NCI-H2171 (cell line): ENCODE measurements around the gene SLC35G6.
"Not testable (repeated sequence)": the region's sequence is repeated elsewhere in the genome, so short reads cannot be mapped to it uniquely, and the experiment has no call there.

Experiments used
- DNase-seq: peaks from one replicate; lab custom pipeline; 2025; lab: John Stamatoyannopoulos, UW

The SLC35G6 gene

DNA sequence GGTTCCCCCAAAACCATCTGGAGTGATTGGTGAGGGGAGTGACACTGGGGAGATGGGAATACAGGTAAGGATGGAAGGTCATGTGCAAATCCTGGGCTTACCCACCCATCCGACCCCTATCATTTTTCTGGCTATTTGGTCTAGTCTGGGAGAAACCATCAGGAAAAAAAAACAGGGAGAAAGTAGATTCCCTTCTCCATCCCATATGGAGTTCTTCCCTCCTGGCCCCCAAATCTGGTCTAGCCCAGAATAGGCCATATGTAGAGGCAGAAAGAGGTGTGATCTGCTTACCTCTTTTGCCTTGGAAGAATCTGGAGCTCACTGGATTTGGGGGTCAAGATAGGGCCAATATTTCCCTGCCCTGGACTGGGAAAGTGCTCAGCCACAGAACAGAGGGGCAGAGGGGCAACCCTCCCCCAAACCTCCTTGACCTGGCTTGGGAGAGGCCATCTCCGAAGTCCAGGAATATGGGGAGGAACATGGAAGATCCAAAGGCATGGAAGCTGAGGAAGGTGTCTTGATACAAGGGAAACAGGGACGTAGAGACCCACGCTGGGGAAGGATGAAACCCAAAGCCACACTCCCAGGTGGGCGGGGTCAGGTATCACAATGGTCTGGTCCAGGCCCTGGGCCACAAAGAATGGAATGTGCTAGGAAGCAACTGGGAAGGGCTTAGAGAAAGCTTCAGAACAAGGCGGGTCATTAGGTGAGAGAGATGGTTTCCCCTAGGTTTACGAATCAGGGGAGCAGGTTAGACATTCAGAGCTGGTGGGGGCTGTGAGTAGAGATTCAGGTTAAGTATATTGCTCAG is 20.2 kb upstream of the SLC35G6 start:
- no peak for DNase-seq

DNA sequence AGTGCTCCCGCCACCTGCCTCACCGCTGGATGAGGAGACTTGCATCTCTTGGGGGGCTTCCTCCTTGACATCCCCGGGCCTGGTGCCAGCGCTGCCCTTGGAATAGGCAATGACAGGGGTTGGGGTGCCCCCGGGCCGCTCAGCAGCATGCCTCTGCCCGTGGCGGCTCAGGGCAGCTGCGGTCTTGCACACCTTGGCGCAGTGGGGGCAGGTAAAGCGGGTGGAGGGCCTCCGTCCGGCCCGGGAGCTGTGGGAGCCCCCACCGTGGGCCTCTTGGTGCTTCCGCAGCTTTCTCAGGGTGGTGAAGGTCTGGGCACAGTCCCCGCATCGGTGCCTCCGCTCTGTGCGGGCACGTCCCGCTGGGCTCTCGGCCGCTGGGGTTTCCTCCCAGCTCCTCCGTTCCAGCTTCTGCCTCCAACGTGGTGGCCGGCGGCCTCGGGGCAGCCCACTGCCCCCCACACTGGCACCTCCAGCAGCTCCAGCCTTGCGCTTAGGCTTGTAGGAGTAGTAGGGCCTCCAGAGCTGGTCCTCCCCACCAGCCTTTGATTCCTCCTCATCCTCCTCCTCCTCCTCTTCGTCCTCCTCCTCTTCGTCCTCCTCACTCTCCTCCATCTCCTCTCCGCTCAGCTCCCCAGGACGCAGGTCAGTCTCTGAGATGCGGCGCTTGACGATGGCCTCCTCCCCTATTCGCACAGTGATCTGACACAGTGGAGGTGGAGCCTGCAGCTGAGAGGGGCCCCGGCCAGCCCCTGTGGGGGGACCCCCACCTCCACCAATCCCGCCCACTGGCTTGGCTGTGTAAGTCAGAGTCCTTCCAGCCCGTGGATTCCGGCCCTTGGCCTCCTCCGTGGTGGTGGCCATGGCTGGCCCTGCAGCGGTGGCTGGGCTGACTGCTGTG is 18.5 kb upstream of the SLC35G6 start:
- no peak for DNase-seq

DNA sequence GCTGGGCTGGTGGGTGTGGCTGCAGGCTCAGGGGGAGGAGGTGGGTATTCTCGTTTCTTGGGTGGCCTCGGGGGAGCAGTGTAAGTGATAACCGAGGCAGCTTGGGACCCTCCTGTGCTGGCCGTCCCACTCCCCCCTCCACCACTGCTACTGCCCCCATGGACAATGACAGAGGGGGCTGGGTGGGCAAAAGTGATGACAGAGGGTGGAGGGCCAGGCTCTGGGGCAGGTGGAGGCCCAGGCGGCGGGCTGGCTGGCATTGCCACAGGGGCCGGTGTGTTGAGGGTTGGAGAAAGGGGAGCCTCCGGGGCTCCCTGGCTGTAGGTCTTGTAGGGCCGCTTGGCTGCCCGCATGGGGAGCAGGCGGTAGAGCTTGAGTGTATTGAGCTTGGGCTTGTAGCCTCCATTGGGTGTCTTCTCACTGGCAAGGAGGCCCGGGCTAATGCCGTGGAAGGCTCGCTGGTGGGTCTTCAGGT is 17.8 kb upstream of the SLC35G6 start:
- no peak for DNase-seq

GRCh38 chr17:7464081-7464480 is 17.2 kb upstream of the SLC35G6 start:
- DNase-seq: no peak

DNA sequence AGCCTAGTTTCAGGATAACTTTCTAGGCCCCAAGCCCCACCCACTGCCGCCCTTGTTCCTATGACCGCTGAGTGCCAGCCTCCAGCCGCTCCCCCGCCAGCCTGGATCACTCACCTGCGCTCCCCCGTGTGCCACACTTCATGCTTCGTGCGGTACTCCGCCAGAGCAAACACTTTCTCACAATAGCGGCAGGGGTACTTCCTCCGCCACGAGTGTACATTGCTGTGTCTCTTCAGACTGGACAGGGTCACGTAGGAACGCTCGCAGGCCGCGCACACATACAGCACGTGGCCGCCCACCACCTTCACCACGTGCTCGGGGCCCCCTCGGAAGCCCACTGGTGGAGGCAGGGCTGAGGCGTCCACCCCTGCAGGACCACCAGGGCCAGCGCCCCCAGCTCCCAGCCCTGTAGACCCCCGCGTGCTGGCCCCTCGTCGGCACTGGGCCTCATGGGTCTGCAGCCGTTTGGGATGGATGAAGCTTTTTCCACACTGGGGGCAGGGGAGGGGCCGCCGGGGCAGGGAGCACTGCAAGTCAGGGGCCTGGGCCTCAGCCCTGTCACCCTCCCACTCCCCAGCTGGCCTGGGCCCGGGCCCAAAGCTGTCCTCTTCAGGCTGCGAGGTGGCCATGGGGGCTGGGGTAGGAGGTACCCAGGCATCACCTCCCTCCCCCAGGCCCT is 15.5 kb upstream of the SLC35G6 start:
- DNase-seq: no peak

- no peak for DNase-seq
Measured at GRCh38 chr17:7466318-7466638, 15.0 kb upstream of the SLC35G6 start.

GRCh38 chr17:7466639-7467341 is 14.5 kb upstream of the SLC35G6 start:
- DNase-seq: no peak

GRCh38 chr17:7467498-7467897 is 13.7 kb upstream of the SLC35G6 start:
- DNase-seq: no peak

DNA sequence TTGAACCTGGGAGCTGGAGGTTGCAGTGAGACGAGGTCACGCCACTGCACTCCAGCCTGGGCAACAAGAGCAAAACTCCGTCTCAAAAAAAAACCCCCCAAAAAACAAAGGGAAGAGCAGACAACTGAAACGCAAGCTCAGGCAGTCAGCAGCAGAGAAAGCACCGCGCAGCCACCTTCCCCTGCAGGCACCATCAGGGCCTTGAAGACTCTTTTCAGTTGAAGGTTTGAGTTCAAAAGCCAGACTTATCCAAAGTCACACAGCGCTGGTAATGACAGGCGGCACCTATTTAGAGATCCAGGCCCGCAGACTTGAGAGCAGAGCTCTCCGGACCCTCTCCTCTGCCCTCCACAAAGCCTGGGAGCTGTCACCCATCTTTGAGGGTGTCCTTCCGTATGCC is 13.0 kb upstream of the SLC35G6 start:
- no peak for DNase-seq

GRCh38 chr17:7468804-7469389 is 12.3 kb upstream of the SLC35G6 start:
- DNase-seq: no peak

- DNase-seq: not testable (repeated sequence)
Measured at GRCh38 chr17:7469843-7470242, 11.4 kb upstream of the SLC35G6 start.

DNA sequence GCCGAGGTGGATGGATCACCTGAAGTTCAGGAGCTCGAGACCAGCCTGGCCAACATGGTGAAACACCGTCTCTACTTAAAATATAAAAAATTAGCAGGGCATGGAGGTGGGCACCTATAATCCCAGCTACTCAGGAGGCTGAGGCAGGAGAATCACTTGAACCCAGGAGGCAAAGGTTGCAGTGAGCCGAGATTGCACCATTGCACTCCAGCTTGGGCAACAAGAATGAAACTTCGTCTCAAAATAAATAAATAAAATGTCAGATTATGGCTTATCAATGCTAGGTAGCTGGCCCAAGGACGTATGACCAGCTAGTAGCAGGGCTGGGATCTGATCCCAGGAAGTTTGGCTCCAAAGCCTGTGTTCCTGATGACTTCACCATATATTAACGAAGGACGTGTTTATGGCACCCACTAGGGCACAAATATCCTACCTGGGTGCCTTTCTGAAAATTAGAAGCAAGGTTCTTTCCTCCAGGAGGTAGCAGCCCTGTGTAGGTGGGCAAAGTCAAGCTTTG is 10.7 kb upstream of the SLC35G6 start:
- DNase-seq: not testable (repeated sequence)

GRCh38 chr17:7471729-7472128 is 9.5 kb upstream of the SLC35G6 start:
- DNase-seq: no peak

DNA sequence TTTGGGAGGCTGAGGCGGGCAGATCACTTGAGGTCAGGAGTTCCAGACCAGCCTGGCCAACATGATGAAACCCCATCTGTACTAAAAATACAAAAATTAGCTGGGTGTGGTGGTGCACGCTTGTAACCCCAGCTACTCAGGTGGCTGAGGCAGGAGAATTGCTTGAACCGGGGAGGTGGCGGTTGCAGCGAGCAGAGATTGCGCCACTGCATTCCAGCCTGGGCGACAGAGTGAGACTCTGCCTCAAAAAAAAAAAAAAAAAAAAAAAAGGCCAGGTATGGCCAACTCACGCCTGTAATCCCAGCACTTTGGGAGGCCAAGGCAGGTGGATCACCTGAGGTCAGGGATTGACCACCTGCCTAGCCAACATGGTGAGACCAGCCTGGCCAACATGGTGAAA is 6.5 kb upstream of the SLC35G6 start:
- not testable (repeated sequence) for DNase-seq

DNA sequence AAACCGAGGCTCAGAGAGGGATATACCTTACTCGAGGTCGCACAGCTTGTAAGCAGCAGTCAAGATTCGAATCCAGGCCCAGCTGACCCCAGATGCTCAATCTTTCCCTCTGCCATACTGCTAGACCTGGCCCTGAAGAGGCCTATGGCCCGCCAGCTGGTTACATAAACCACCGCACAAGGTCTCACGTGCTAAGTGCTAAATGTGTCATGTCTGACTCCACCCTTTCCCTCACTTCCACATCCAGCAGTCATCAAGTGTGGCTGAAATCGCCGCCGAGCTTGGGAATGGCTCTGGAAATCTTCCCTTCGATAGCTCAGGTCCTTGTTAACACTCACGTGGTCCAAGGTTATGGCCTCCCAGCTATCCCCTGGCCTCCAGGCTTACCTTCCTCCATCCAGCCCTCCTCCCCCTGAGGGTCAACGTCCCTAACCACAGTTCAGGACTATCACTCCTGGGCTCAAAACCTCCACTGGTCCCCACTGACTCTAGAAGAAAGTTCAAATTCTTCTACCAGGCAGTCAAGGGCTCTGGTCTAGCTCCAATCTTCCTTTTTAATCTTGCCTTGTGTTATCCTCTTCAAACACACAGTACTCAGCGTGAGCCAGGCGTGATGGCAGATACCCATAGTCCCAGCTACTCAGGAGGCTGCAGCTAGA is 5.4 kb upstream of the SLC35G6 start:
- no peak for DNase-seq

DNA sequence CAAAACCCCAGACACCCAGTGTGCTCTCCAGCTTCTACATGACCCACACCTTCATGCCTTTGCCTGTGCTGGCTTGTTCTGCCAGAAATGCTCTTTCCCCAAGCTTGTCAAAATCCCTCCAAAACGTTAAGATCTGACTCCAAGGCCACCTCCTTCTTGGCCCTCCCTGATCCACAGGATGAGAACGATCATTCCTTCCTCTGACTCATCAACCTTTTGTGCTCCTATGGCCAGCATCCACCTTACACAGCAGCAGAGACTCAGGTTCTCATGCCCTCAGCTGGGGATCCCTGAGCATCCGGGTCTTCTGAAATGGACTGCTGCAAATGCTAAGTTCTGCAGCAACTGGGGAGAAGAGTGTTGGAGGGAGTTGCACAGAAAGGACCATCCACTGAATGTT is 4.8 kb upstream of the SLC35G6 start:
- no peak for DNase-seq

GRCh38 chr17:7476951-7477350 is 4.3 kb upstream of the SLC35G6 start:
- no peak for DNase-seq

DNA sequence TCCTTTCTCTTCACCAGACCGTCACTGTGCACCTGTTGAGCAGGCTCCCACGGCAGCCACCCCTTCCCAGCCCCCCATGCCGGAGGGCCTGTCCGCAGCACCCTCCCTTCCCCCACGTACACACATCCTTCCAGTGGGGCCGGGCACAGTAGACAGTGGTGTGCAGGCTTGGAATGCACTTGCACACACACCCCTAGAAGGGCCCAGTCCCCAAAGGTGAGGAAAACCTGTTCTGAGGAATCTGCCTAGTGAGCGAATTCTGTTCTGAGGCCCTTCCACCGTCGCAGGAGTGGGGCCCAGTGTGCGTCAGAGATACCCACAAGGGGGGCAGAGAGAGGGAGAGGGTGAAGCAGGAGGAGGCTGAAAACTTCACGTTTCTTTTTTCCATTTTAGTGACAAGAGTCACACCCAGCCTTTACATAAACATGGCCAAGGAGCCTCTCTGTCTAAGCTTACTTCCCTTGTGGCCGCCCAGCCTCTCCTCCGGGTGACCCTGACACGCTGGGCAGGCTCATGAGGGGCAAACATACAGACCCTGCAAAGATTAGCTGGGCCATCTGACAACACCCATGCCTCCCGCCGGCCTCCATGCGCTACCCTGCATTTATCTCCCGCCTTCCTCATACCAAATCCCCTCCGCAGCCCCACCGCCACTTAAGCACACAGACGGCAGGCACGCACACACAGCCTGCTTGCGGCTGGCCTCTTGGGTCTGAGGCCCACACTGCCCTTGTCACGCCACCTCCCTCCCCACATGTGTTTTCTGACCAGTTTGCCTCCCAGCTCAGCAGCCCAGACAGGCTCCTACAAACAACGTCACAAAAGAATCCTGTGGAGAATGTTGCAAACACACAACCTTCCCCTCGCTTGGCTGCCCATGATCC is 3.6 kb upstream of the SLC35G6 start:
- DNase-seq: no peak

- no peak for DNase-seq
Measured at GRCh38 chr17:7478276-7479212, 2.7 kb upstream of the SLC35G6 start.
